ENCODE data around the gene ZNF75A. TPM values are rescaled to one million over a fixed set of nuclear protein-coding genes. Genes with fewer than 3 reads are reported as not detected.

The ZNF75A gene
- total and polyA plus RNA-seq, 9 of the 15 experiments (the other 6 are each of a cell fraction or from before 2014, with no cell fraction given), result 7.2 to 24.5 (median 17.1) TPM

DNA sequence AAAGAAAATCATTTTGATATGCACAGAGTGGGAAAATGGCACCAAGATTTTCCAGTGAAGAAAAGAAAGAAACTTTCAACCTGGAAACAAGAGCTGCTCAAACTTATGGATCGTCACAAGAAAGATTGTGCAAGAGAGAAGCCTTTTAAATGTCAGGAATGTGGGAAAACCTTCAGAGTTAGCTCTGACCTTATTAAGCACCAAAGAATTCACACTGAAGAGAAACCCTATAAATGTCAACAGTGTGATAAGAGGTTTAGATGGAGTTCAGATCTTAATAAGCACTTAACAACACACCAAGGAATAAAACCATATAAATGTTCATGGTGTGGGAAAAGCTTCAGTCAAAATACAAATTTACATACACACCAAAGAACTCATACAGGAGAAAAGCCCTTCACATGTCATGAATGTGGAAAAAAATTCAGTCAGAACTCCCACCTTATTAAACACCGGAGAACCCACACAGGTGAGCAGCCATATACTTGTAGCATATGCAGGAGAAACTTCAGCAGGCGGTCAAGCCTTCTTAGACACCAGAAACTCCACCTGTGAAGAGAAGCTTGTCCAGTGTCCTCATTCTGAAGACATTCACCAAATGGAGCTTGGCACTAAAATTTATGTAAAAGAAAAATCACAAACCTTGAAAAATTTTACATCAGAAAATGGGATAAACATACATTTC is 12.2 kb downstream of the ZNF75A start (continued):
- TF ChIP-seq MTA3 (IDR thresholded peaks at IDR 0.05; ENCODE audit: borderline replicate concordance) (peak; percentile 80; the same call in 1 of the 2 replicates), THRAP3 (IDR thresholded peaks at IDR 0.05; ENCODE audit: borderline replicate concordance) (0 out of 2 replicates have a peak, but pooled peaks have one; percentile 58), RBM25 (IDR thresholded peaks at IDR 0.05; ENCODE audit: low read depth, low read length, severe bottlenecking) (peak; percentile 83), ZNF445 (CRISPR knock-in tag; IDR thresholded peaks at IDR 0.05; ENCODE audit: low read depth) (no peak), RAD51 (IDR thresholded peaks at IDR 0.05; ENCODE audit: borderline replicate concordance, low read depth) (no peak), ZNF780A (CRISPR knock-in tag; IDR thresholded peaks at IDR 0.05) (no peak), ZNF3 (CRISPR knock-in tag; IDR thresholded peaks at IDR 0.05) (no peak), CXXC5 (CRISPR knock-in tag; IDR thresholded peaks at IDR 0.05) (0 out of 2 replicates have a peak, but pooled peaks have one; percentile 18), ELF2 (CRISPR knock-in tag; IDR thresholded peaks at IDR 0.05) (no peak), STAT5A (IDR thresholded peaks at IDR 0.05; ENCODE audit: borderline replicate concordance, low read length) (no peak), RHOXF2B (CRISPR knock-in tag; conservative IDR thresholded peaks at IDR 0.05) (no peak), ZZZ3 (IDR thresholded peaks at IDR 0.05) (no peak), ZNF586 (CRISPR knock-in tag; conservative IDR thresholded peaks at IDR 0.05) (no peak), SP2 (IDR thresholded peaks at IDR 0.05; ENCODE audit: extremely low read depth, low read depth, low read length, poor library complexity, severe bottlenecking) (no peak), FOXA3 (CRISPR knock-in tag; conservative IDR thresholded peaks at IDR 0.05 in 1 of 2, IDR thresholded peaks at IDR 0.05 in 1 of 2) (no peak), TRIM28 (IDR thresholded peaks at IDR 0.05) (peak; percentile 100), TCFL5 (CRISPR knock-in tag; conservative IDR thresholded peaks at IDR 0.05) (no peak)
- TF ChIP-seq, protein P1, sequence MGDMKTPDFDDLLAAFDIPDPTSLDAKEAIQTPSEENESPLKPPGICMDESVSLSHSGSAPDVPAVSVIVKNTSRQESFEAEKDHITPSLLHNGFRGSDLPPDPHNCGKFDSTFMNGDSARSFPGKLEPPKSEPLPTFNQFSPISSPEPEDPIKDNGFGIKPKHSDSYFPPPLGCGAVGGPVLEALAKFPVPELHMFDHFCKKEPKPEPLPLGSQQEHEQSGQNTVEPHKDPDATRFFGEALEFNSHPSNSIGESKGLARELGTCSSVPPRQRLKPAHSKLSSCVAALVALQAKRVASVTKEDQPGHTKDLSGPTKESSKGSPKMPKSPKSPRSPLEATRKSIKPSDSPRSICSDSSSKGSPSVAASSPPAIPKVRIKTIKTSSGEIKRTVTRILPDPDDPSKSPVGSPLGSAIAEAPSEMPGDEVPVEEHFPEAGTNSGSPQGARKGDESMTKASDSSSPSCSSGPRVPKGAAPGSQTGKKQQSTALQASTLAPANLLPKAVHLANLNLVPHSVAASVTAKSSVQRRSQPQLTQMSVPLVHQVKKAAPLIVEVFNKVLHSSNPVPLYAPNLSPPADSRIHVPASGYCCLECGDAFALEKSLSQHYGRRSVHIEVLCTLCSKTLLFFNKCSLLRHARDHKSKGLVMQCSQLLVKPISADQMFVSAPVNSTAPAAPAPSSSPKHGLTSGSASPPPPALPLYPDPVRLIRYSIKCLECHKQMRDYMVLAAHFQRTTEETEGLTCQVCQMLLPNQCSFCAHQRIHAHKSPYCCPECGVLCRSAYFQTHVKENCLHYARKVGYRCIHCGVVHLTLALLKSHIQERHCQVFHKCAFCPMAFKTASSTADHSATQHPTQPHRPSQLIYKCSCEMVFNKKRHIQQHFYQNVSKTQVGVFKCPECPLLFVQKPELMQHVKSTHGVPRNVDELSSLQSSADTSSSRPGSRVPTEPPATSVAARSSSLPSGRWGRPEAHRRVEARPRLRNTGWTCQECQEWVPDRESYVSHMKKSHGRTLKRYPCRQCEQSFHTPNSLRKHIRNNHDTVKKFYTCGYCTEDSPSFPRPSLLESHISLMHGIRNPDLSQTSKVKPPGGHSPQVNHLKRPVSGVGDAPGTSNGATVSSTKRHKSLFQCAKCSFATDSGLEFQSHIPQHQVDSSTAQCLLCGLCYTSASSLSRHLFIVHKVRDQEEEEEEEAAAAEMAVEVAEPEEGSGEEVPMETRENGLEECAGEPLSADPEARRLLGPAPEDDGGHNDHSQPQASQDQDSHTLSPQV (IDR thresholded peaks at IDR 0.05), result no peak
- TF ChIP-seq, protein P2, sequence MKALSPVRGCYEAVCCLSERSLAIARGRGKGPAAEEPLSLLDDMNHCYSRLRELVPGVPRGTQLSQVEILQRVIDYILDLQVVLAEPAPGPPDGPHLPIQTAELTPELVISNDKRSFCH (CRISPR knock-in tag; IDR thresholded peaks at IDR 0.05), result no peak
- TF ChIP-seq, protein P2 (tag; IDR thresholded peaks at IDR 0.05), result peak; percentile 92
- TF ChIP-seq, protein P3, sequence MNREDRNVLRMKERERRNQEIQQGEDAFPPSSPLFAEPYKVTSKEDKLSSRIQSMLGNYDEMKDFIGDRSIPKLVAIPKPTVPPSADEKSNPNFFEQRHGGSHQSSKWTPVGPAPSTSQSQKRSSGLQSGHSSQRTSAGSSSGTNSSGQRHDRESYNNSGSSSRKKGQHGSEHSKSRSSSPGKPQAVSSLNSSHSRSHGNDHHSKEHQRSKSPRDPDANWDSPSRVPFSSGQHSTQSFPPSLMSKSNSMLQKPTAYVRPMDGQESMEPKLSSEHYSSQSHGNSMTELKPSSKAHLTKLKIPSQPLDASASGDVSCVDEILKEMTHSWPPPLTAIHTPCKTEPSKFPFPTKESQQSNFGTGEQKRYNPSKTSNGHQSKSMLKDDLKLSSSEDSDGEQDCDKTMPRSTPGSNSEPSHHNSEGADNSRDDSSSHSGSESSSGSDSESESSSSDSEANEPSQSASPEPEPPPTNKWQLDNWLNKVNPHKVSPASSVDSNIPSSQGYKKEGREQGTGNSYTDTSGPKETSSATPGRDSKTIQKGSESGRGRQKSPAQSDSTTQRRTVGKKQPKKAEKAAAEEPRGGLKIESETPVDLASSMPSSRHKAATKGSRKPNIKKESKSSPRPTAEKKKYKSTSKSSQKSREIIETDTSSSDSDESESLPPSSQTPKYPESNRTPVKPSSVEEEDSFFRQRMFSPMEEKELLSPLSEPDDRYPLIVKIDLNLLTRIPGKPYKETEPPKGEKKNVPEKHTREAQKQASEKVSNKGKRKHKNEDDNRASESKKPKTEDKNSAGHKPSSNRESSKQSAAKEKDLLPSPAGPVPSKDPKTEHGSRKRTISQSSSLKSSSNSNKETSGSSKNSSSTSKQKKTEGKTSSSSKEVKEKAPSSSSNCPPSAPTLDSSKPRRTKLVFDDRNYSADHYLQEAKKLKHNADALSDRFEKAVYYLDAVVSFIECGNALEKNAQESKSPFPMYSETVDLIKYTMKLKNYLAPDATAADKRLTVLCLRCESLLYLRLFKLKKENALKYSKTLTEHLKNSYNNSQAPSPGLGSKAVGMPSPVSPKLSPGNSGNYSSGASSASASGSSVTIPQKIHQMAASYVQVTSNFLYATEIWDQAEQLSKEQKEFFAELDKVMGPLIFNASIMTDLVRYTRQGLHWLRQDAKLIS (CRISPR knock-in tag; IDR thresholded peaks at IDR 0.05), result no peak
